ENCODE data around the gene DYNC1H1. TPM values are rescaled to one million over a fixed set of nuclear protein-coding genes. Genes with fewer than 3 reads are reported as not detected.
A peak's percentile ranks its signal among the peaks of the same experiment; 100 is the strongest.

DYNC1H1 gene
- total RNA-seq, 4 donors from 2014 or later = 608 to 897 (median 728) TPM

DNA sequence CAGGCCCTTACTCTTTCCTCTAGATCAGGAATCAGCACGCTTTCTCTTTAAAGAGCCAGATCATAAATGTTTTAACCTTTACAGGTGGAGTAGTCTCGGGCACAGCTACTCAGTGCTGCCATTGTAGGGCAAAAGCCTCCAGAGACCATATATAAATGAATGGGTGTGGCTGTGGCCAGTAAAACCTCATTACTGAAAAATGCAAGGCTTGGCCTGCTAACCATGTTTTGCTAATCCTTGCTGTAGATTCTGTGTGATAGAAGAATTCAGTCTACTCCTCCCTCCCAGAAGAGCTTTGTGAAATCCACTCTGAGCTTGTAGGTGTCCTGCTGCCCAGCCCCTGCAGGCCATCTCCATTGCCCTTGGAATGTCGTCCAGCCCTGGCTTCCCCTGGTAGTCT is 64.4 kb downstream of the DYNC1H1 start:
- no peaks in the 10 kb centered on the region for H3K27me3 ChIP-seq
- intact Hi-C loops (cut with DNase I) = no loop called here
- no peaks in the 10 kb centered on the region for H3K4me1 ChIP-seq
- TF ChIP-seq POLR2A (IDR thresholded peaks at IDR 0.05; ENCODE audit: low read depth) (no peak), CTCF (IDR thresholded peaks at IDR 0.05) (no peak)
- H3K9me3 ChIP-seq = no peaks in the 10 kb centered on the region
- no peak overlapping the region for H3K4me3 ChIP-seq
- H3K36me3 ChIP-seq = peaks cover 98 to 100% (median 100%) of the 10 kb centered on the region in 4 donors
- no peak for DNase-seq (ENCODE audit: extremely low spot score)
- WGBS = 77% methylated on average over 3 of the region's 3 CpGs
- H3K27ac ChIP-seq (replicated peaks in 1 of 4) = peak overlapping the region in 2 of 4 donors; percentile 17 to 19

DNA sequence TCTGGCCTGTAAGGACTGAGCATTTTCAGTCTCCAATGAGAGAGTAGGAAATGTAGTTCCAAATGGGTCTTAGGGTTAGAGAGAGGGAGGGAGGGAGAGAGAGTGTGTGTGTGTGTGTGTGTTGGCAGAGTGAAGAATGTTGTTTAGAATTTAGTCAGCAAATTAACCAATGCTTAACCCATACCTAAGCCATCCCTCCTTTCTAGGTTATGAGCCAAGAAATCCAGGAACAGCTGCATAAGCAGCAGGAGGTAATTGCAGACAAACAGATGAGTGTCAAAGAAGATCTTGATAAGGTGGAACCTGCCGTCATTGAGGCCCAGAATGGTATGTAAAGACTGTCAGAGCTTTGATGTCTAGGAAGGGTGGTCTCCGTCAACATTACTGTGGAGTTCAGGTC is 65.6 kb downstream of the DYNC1H1 start:
- TF ChIP-seq POLR2A (IDR thresholded peaks at IDR 0.05; ENCODE audit: low read depth) (no peak), EP300 (IDR thresholded peaks at IDR 0.05) (no peak), POLR2AphosphoS5 (IDR thresholded peaks at IDR 0.05) (no peak), CTCF (IDR thresholded peaks at IDR 0.05) (no peak)
- H3K4me1 ChIP-seq = no peaks in the 10 kb centered on the region
- no peak overlapping the region for H3K4me3 ChIP-seq
- 63% methylated on average over 2 of the region's 2 CpGs for WGBS
- no peak for DNase-seq (ENCODE audit: extremely low spot score)
- H3K36me3 ChIP-seq = peaks cover 98 to 100% (median 100%) of the 10 kb centered on the region in 4 donors
- intact Hi-C loops (cut with DNase I) = no loop called here
- no peaks in the 10 kb centered on the region for H3K9me3 ChIP-seq
- no peaks in the 10 kb centered on the region for H3K27me3 ChIP-seq
- no peak overlapping the region for H3K27ac ChIP-seq (replicated peaks in 1 of 4)

GRCh38 chr14:102033241-102033640 is 68.9 kb downstream of the DYNC1H1 start:
- TF ChIP-seq CTCF (IDR thresholded peaks at IDR 0.05) = no peak
- no peak for TF ChIP-seq POLR2A (IDR thresholded peaks at IDR 0.05; ENCODE audit: low read depth)
- no peak for TF ChIP-seq EP300 (IDR thresholded peaks at IDR 0.05)
- no peak for TF ChIP-seq POLR2AphosphoS5 (IDR thresholded peaks at IDR 0.05)
- Histone ChIP-seq H3K27ac (replicated peaks in 1 of 4) (no peak overlapping the region), H3K9me3 (no peaks in the 10 kb centered on the region), H3K4me3 (no peak overlapping the region), H3K36me3 (peaks cover 97 to 100% (median 100%) of the 10 kb centered on the region in 4 donors), H3K4me1 (no peaks in the 10 kb centered on the region), H3K27me3 (peaks cover 0 to 5% (median 0%) of the 10 kb centered on the region in 4 donors)
- WGBS = 97% methylated on average over 13 of the region's 13 CpGs
- no peak for DNase-seq (ENCODE audit: extremely low spot score)
- intact Hi-C loops (cut with DNase I) = no loop called here

DNA sequence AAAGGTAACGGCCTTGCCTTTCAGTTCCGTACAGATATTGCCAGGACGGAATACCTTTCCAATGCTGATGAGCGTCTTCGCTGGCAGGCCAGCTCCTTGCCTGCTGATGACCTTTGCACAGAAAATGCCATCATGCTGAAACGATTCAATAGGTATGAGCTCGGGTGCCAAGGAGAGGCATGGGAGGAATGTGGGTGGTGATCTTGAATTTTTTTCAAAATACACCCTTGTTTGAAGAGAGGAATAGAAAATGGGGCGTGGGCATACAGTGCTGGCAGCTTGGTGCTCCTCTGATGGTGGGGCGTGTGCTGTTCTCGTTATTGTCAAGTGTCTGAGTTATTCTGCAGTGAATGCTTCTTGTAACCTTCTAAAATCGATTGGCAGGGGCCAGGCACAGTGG is 69.9 kb downstream of the DYNC1H1 start:
- TF ChIP-seq POLR2A (IDR thresholded peaks at IDR 0.05; ENCODE audit: low read depth) (no peak), EP300 (IDR thresholded peaks at IDR 0.05) (no peak), POLR2AphosphoS5 (IDR thresholded peaks at IDR 0.05) (no peak), CTCF (IDR thresholded peaks at IDR 0.05) (no peak)
- WGBS = 93% methylated on average over 11 of the region's 11 CpGs

GRCh38 chr14:102035914-102036313 is 71.5 kb downstream of the DYNC1H1 start:
- Histone ChIP-seq H3K36me3 (peaks cover 98 to 100% (median 100%) of the 10 kb centered on the region in 4 donors), H3K27ac (replicated peaks in 1 of 4) (no peak overlapping the region), H3K9me3 (no peaks in the 10 kb centered on the region), H3K4me1 (no peaks in the 10 kb centered on the region), H3K27me3 (peaks cover 0 to 5% (median 0%) of the 10 kb centered on the region in 4 donors), H3K4me3 (no peak overlapping the region)
- intact Hi-C loops (cut with DNase I) = no loop called here
- TF ChIP-seq POLR2A (IDR thresholded peaks at IDR 0.05; ENCODE audit: low read depth) (no peak), CTCF (IDR thresholded peaks at IDR 0.05) (no peak), EP300 (IDR thresholded peaks at IDR 0.05) (no peak), POLR2AphosphoS5 (IDR thresholded peaks at IDR 0.05) (no peak)
- 92% methylated on average over 9 of the region's 9 CpGs for WGBS
- DNase-seq (ENCODE audit: extremely low spot score) = no peak

More for the DNA sequence above, 69.9 kb downstream of the DYNC1H1 start:
- Histone ChIP-seq H3K27ac (replicated peaks in 1 of 4) (no peak overlapping the region), H3K9me3 (no peaks in the 10 kb centered on the region), H3K4me3 (no peak overlapping the region), H3K36me3 (peaks cover 97 to 100% (median 100%) of the 10 kb centered on the region in 4 donors), H3K4me1 (no peaks in the 10 kb centered on the region), H3K27me3 (peaks cover 0 to 5% (median 0%) of the 10 kb centered on the region in 4 donors)
- DNase-seq (ENCODE audit: extremely low spot score) = no peak
- intact Hi-C loops (cut with DNase I) = no loop called here

Measured in esophagus muscularis mucosa (tissue), 4 donors.